Measurements from ENCODE around the gene LAMA2. TPM values are rescaled to one million over a fixed set of nuclear protein-coding genes. Genes with fewer than 3 reads are reported as not detected.
A peak's percentile ranks its signal among the peaks of the same experiment; 100 is the strongest.

Gene LAMA2
- total RNA-seq, 3 donors from 2014 or later (not counting 1 experiment from before 2014, with no cell fraction given): 2.1 to 5.3 (median 3.6) TPM

- Histone ChIP-seq H3K27me3 (ENCODE audit: control insufficient read depth, insufficient read depth, low read length) (peaks cover 12% of the 10 kb centered on the region), H3K9me3 (ENCODE audit: control insufficient read depth, insufficient read depth, low read length) (no peaks in the 10 kb centered on the region), H3K4me1 (ENCODE audit: control insufficient read depth, insufficient read depth, low read length) (peaks cover 5% of the 10 kb centered on the region), H3K4me3 (ENCODE audit: low read length) (no peak overlapping the region), H3K36me3 (ENCODE audit: control insufficient read depth, insufficient read depth, low read length) (no peaks in the 10 kb centered on the region), H3K27ac (ENCODE audit: low read length) (no peak overlapping the region)
- H3K27ac Mint-ChIP-seq: no peak overlapping the region
- H3K27me3 Mint-ChIP-seq (ENCODE audit: low read depth in 2 of 2): peaks cover 17 to 26% of the 10 kb centered on the region in 2 donors
- H3K4me3 Mint-ChIP-seq: no peak overlapping the region
- DNase-seq: no peak
- no peak for TF ChIP-seq CTCF (IDR thresholded peaks at IDR 0.05)
- peaks cover 5 to 6% of the 10 kb centered on the region in 2 donors for H3K4me1 Mint-ChIP-seq
- intact Hi-C loops (cut with micrococcal nuclease): loop anchor here (2.0 to 5.0 kb wide), 2 partner anchors 528 to 1515 kb away; no protein-coding TSS in a partner anchor
- no peaks in the 10 kb centered on the region for H3K9me3 Mint-ChIP-seq
- H3K36me3 Mint-ChIP-seq: no peaks in the 10 kb centered on the region
- WGBS (ENCODE audit: insufficient coverage): 66% methylated on average over 5 of the region's 6 CpGs
- no peak for ATAC-seq
Observed at GRCh38 chr6:129252377-129253071, 369.6 kb downstream of the LAMA2 start.

DNA sequence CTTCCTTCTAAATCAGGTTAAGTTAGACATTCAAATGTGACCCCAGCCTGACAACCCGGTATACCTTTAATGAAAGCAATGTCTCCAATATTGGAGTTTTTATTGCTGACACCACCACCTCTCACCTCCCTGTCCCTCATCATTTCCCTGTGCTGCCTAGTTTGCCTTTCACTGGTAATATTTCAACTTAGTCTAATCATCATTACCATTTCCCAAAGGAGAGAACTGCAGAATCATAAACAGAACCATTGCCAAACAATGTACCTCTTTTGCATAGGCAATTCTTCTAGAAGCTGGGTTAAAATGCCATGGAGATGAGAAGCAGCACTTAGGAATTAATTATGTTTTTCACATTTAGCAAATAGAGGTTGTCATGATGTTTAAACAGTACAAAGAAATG is 370.3 kb downstream of the LAMA2 start:
- no peak overlapping the region for H3K4me3 Mint-ChIP-seq
- Histone ChIP-seq H3K36me3 (ENCODE audit: control insufficient read depth, insufficient read depth, low read length) (no peaks in the 10 kb centered on the region), H3K27ac (ENCODE audit: low read length) (no peak overlapping the region), H3K27me3 (ENCODE audit: control insufficient read depth, insufficient read depth, low read length) (peaks cover 10% of the 10 kb centered on the region), H3K4me3 (ENCODE audit: low read length) (no peak overlapping the region), H3K9me3 (ENCODE audit: control insufficient read depth, insufficient read depth, low read length) (no peaks in the 10 kb centered on the region), H3K4me1 (ENCODE audit: control insufficient read depth, insufficient read depth, low read length) (peaks cover 5% of the 10 kb centered on the region)
- TF ChIP-seq CTCF (IDR thresholded peaks at IDR 0.05): no peak
- WGBS (ENCODE audit: insufficient coverage): 47% methylated on average over 1 of the region's 1 CpG
- ATAC-seq (no peak), DNase-seq (no peak)
- H3K36me3 Mint-ChIP-seq: peaks cover 4% of the 10 kb centered on the region
- intact Hi-C loops (cut with micrococcal nuclease): loop anchor here (2.0 to 5.0 kb wide), 2 partner anchors 528 to 1516 kb away; no protein-coding TSS in a partner anchor
- H3K9me3 Mint-ChIP-seq: no peaks in the 10 kb centered on the region
- H3K27me3 Mint-ChIP-seq (ENCODE audit: low read depth in 2 of 2): peaks cover 17 to 26% of the 10 kb centered on the region in 2 donors
- peaks cover 5 to 6% of the 10 kb centered on the region in 2 donors for H3K4me1 Mint-ChIP-seq
- H3K27ac Mint-ChIP-seq: no peak overlapping the region

DNA sequence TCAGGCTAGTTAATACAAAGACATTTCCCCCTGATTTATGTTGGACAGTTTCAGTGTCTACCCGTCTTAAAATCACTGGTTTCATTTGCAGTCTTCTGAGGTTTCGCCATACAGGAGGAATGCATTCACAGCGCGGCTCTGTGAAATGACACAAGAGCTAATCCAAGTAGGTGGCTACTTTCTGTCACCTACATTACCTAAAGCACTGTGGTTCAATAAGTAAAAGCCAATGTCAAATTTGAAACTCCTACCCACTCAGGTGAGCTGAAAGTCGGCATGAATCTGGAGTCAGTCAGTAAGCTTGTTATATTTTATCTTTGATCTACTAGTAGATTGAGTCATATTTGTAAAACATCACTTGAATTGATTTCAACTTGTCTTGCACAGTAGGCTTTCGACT is 370.8 kb downstream of the LAMA2 start:
- intact Hi-C loops (cut with micrococcal nuclease): loop anchor here (2.0 to 5.0 kb wide), 2 partner anchors 529 to 1516 kb away; no protein-coding TSS in a partner anchor
- H3K27ac Mint-ChIP-seq: no peak overlapping the region
- no peak overlapping the region for H3K4me3 Mint-ChIP-seq
- no peaks in the 10 kb centered on the region for H3K9me3 Mint-ChIP-seq
- H3K27ac ChIP-seq (ENCODE audit: low read length): no peak overlapping the region
- DNase-seq: peak in 1 of 2 donors; percentile 2
- H3K27me3 Mint-ChIP-seq (ENCODE audit: low read depth in 2 of 2): peaks cover 18 to 24% of the 10 kb centered on the region in 2 donors
- H3K9me3 ChIP-seq (ENCODE audit: control insufficient read depth, insufficient read depth, low read length): no peaks in the 10 kb centered on the region
- no peaks in the 10 kb centered on the region for H3K36me3 ChIP-seq (ENCODE audit: control insufficient read depth, insufficient read depth, low read length)
- ATAC-seq: no peak
- H3K27me3 ChIP-seq (ENCODE audit: control insufficient read depth, insufficient read depth, low read length): peaks cover 10% of the 10 kb centered on the region
- peaks cover 5% of the 10 kb centered on the region for H3K36me3 Mint-ChIP-seq
- H3K4me1 ChIP-seq (ENCODE audit: control insufficient read depth, insufficient read depth, low read length): peaks cover 5% of the 10 kb centered on the region
- TF ChIP-seq CTCF (IDR thresholded peaks at IDR 0.05): no peak
- 79% methylated on average over 5 of the region's 6 CpGs for WGBS (ENCODE audit: insufficient coverage)
- no peak overlapping the region for H3K4me3 ChIP-seq (ENCODE audit: low read length)
- peaks cover 5 to 6% of the 10 kb centered on the region in 2 donors for H3K4me1 Mint-ChIP-seq
